B cell (primary cell): ENCODE measurements around the gene DROSHA. TPM values are rescaled to one million over a fixed set of nuclear protein-coding genes. Genes with fewer than 3 reads are reported as not detected.
A peak's percentile ranks its signal among the peaks of the same experiment; 100 is the strongest.

ENCODE experiments used
- ATAC-seq: fragments of 200-7000 bp; cut with Tn5 transposase; one replicate; pipeline ENCODE4 v1.10.0; 2021; ENCODE audit warnings: low read depth, mild to moderate bottlenecking, moderate number of reproducible peaks, moderate library complexity
- CTCF ChIA-PET: fragments of 350-600 bp; sonication (Branson Sonifier 250); formaldehyde crosslinking; loops from one replicate; lab custom pipeline; 2021; ENCODE audit warnings: antibody characterized with exemption, inconsistent platforms; lab: Charles Lee
- POLR2A ChIA-PET: fragments of 350-600 bp; sonication (Branson Sonifier 250); formaldehyde crosslinking; loops from one replicate; lab custom pipeline; 2021; ENCODE audit warnings: antibody characterized with exemption; lab: Charles Lee
- DNase-seq: peaks from one replicate; pipeline ENCODE4 v3.0.0; 2013
- H2AFZ ChIP-seq: 2 replicates; pipeline ENCODE4 v1.6.1; 2012; ENCODE audit warnings: mild to moderate bottlenecking, low read depth, low read length; ENCODE audit not compliant: insufficient read depth, poor library complexity, severe bottlenecking
- H3K27ac ChIP-seq, 2 donors: 1 replicate in 1 of 2; 2 replicates in 1 of 2; pipeline ENCODE4 v1.5.1; 2012 to 2013; ENCODE audit warnings: low read length in 2 of 2, mild to moderate bottlenecking in 2 of 2, moderate library complexity in 1 of 2
- H3K27me3 ChIP-seq, 4 experiments: fragments of 200-600 bp in 1 of 4; sonication (generic) in 1 of 4; replicated peaks in 1 of 4; 1 replicate in 2 of 4; 2 replicates in 2 of 4; pipeline versions ENCODE4 v1.6.1 to v1.7.0; 2013 to 2016; ENCODE audit warnings: low read length in 3 of 4, mild to moderate bottlenecking in 2 of 4, mixed read lengths in 1 of 4, moderate library complexity in 1 of 4; ENCODE audit not compliant: insufficient read depth in 4 of 4, control insufficient read depth in 3 of 4; ENCODE audit errors: control extremely low read depth in 1 of 4
- H3K36me3 ChIP-seq, 2 experiments: replicated peaks in 1 of 2; 1 replicate in 1 of 2; 2 replicates in 1 of 2; pipeline versions ENCODE4 v1.6.1 to v1.7.1; 2013; ENCODE audit warnings: low read length in 1 of 2; ENCODE audit not compliant: insufficient read depth in 2 of 2, control insufficient read depth in 1 of 2; ENCODE audit errors: control extremely low read depth in 1 of 2, extremely low read depth in 1 of 2
- H3K4me1 ChIP-seq, 2 donors: fragments of 200-600 bp in 1 of 2; sonication (generic) in 1 of 2; 1 replicate in 1 of 2; 2 replicates in 1 of 2; pipeline versions ENCODE4 v1.5.1 to v1.6.1; 2013 to 2017; ENCODE audit warnings: low read length in 2 of 2; ENCODE audit not compliant: control insufficient read depth in 2 of 2, insufficient read depth in 2 of 2
- H3K4me2 ChIP-seq: replicated peaks from 2 replicates; pipeline ENCODE3; 2012; ENCODE audit warnings: mild to moderate bottlenecking, low read depth, low read length; ENCODE audit not compliant: poor library complexity, severe bottlenecking
- H3K4me3 ChIP-seq, 5 experiments: fragments of 200-600 bp in 1 of 5; sonication (generic) in 1 of 5; 1 replicate in 3 of 5; 2 replicates in 2 of 5; pipeline versions ENCODE4 v1.5.1 to v1.7.0; 2011 to 2016; ENCODE audit warnings: low read length in 4 of 5, mild to moderate bottlenecking in 4 of 5, low read depth in 2 of 5, control low read depth in 1 of 5, moderate library complexity in 1 of 5; ENCODE audit not compliant: insufficient read depth in 1 of 5; ENCODE audit errors: control extremely low read depth in 1 of 5, extremely low read depth in 1 of 5
- H3K79me2 ChIP-seq: fragments of 200-600 bp; sonication (generic); one replicate; pipeline ENCODE4 v1.6.0; 2016; ENCODE audit warnings: low read length; ENCODE audit not compliant: control insufficient read depth, insufficient read depth
- H3K9ac ChIP-seq: fragments of 200-600 bp; sonication (generic); 2 replicates; pipeline ENCODE4 v1.6.1; 2017; ENCODE audit warnings: mild to moderate bottlenecking, low read length, moderate library complexity
- H3K9me3 ChIP-seq, 3 donors: one replicate each; pipeline versions ENCODE4 v1.6.1 to v1.7.1; 2013; ENCODE audit warnings: low read length in 2 of 3; ENCODE audit not compliant: control insufficient read depth in 2 of 3, insufficient read depth in 1 of 3; ENCODE audit errors: control extremely low read depth in 1 of 3
- H4K20me1 ChIP-seq: 2 replicates; pipeline ENCODE4 v1.6.0; 2012; ENCODE audit warnings: mild to moderate bottlenecking, low read length; ENCODE audit not compliant: insufficient read depth, control insufficient read depth, poor library complexity, severe bottlenecking
- H3K27ac Mint-ChIP-seq: one replicate; pipeline ENCODE4 v1.8.0; 2021; ENCODE audit warnings: mixed read lengths
- H3K27me3 Mint-ChIP-seq: one replicate; pipeline ENCODE4 v1.8.0; 2021; ENCODE audit warnings: mixed read lengths
- H3K4me1 Mint-ChIP-seq: one replicate; pipeline ENCODE4 v1.8.0; 2021; ENCODE audit warnings: mixed read lengths
- H3K4me3 Mint-ChIP-seq: one replicate; pipeline ENCODE4 v1.8.0; 2021; ENCODE audit warnings: mixed read lengths
- H3K9me3 Mint-ChIP-seq: one replicate; pipeline ENCODE4 v1.8.0; 2022; ENCODE audit warnings: mixed read lengths; ENCODE audit not compliant: insufficient read depth
- CTCF ChIP-seq: fragments of 200-600 bp; IDR thresholded peaks from one replicate; pipeline ENCODE4 v1.8.0; 2022; ENCODE audit warnings: antibody characterized with exemption, mild to moderate bottlenecking
- EZH2 ChIP-seq: IDR thresholded peaks from 2 replicates; pipeline ENCODE4 v1.6.1; 2012; ENCODE audit warnings: borderline replicate concordance, low read depth, mild to moderate bottlenecking, moderate library complexity, low read length; ENCODE audit not compliant: insufficient read depth, poor library complexity, severe bottlenecking
- WGBS: methylation state at CpG from one replicate; pipeline ENCODE4 v1.1.5; 2013; ENCODE audit warnings: missing lambda C conversion rate; ENCODE audit not compliant: insufficient coverage; 5-methylcytosine and 5-hydroxymethylcytosine counted together
- intact Hi-C: fragments of 100-400 bp; cut with micrococcal nuclease; formaldehyde crosslinking; loops from one replicate; pipeline ENCODE4 v1.10.0; 2022
- polyA minus RNA-seq: library from RNA; depleted of rRNA, polyadenylated mRNA; stranded (reverse); fragments of >200 nt; gene quantifications from 2 replicates; pipeline ENCODE4 v1.2.3, GENCODE V29; 2012
- polyA plus RNA-seq: library from polyadenylated mRNA; depleted of rRNA; stranded (reverse); fragments of >200 nt; gene quantifications from 2 replicates; pipeline ENCODE4 v1.2.3, GENCODE V29; 2012
- total RNA-seq, 2 donors: library from RNA; stranded (reverse); fragments of 120-200 nt in 1 of 2; gene quantifications; 1 replicate in 1 of 2; 2 replicates in 1 of 2; pipeline versions ENCODE4 v1.2.3 to v1.2.4, GENCODE V29; 2013 to 2022

Gene DROSHA, protein sequence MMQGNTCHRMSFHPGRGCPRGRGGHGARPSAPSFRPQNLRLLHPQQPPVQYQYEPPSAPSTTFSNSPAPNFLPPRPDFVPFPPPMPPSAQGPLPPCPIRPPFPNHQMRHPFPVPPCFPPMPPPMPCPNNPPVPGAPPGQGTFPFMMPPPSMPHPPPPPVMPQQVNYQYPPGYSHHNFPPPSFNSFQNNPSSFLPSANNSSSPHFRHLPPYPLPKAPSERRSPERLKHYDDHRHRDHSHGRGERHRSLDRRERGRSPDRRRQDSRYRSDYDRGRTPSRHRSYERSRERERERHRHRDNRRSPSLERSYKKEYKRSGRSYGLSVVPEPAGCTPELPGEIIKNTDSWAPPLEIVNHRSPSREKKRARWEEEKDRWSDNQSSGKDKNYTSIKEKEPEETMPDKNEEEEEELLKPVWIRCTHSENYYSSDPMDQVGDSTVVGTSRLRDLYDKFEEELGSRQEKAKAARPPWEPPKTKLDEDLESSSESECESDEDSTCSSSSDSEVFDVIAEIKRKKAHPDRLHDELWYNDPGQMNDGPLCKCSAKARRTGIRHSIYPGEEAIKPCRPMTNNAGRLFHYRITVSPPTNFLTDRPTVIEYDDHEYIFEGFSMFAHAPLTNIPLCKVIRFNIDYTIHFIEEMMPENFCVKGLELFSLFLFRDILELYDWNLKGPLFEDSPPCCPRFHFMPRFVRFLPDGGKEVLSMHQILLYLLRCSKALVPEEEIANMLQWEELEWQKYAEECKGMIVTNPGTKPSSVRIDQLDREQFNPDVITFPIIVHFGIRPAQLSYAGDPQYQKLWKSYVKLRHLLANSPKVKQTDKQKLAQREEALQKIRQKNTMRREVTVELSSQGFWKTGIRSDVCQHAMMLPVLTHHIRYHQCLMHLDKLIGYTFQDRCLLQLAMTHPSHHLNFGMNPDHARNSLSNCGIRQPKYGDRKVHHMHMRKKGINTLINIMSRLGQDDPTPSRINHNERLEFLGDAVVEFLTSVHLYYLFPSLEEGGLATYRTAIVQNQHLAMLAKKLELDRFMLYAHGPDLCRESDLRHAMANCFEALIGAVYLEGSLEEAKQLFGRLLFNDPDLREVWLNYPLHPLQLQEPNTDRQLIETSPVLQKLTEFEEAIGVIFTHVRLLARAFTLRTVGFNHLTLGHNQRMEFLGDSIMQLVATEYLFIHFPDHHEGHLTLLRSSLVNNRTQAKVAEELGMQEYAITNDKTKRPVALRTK (N-terminal part only)
- total RNA-seq (62.4 and 65.4 TPM in 2 replicates), polyA plus RNA-seq (27.1 and 31.2 TPM in 2 replicates), polyA minus RNA-seq (20.5 and 30.6 TPM in 2 replicates)
- total RNA-seq (2013): 34.6 TPM

GRCh38 chr5:31531888-31532547, at the start of gene DROSHA, which contains the start of gene C5orf22:
DROSHA (minus strand) TSS chr5:31532093; CDS start chr5:31529059, 3,034 bp downstream.
C5orf22 (plus strand) TSS chr5:31532301; CDS start chr5:31532393, 92 bp downstream.
- DNase-seq (peak; percentile 90), ATAC-seq (peak; percentile 98)
- Histone ChIP-seq H3K4me2 (peak within 1 kb of the TSS; percentile 94), H3K36me3 (peaks cover 6 to 31% of the 10 kb centered on the region in 2 experiments), H4K20me1 (peaks cover 21% of the 10 kb centered on the region), H3K27ac (peak within 1 kb of the TSS; percentile 29 to 70), H3K27me3 (no peaks in the 10 kb centered on the region), H3K79me2 (peaks cover 56% of the 10 kb centered on the region), H3K9ac (peak within 1 kb of the TSS; percentile 80), H3K4me3 (peak within 1 kb of the TSS; percentile 64 to 94 (median 91)), H3K9me3 (no peaks in the 10 kb centered on the region), H2AFZ (peak within 1 kb of the TSS; percentile 88), H3K4me1 (peaks cover 23% of the 10 kb centered on the region in 2 donors)
- peaks cover 38% of the 10 kb centered on the region for H3K4me1 Mint-ChIP-seq
- H3K4me3 Mint-ChIP-seq: peak within 1 kb of the TSS; percentile 100
- no peaks in the 10 kb centered on the region for H3K27me3 Mint-ChIP-seq
- H3K27ac Mint-ChIP-seq: peak within 1 kb of the TSS; percentile 94
- no peaks in the 10 kb centered on the region for H3K9me3 Mint-ChIP-seq
- TF ChIP-seq CTCF (no peak), EZH2 (no peak)
- CTCF ChIA-PET: interaction anchor here (1.2 kb wide), 1 partner anchor 561 kb away, joined by 4 read pairs; no protein-coding TSS in a partner anchor
- WGBS: under 1% methylated on average over 52 of the region's 52 CpGs
- intact Hi-C loops: loop anchor here (2.0 to 5.0 kb wide), 4 partner anchors 781 to 1910 kb away; partner anchors contain the start of genes MTMR12, SUB1, TARS1 and ZFR
- POLR2A ChIA-PET: no interaction called here
